Right atrium auricular region (tissue), 2 donors: ENCODE results near the gene NEAT1. TPM values are rescaled to one million over a fixed set of nuclear protein-coding genes. Genes with fewer than 3 reads are reported as not detected.
A peak's percentile ranks its signal among the peaks of the same experiment; 100 is the strongest.

Experiments
- DNase-seq: peaks from one replicate; pipeline ENCODE4 v3.0.0-alpha.2; 2019; ENCODE audit warnings: low spot score
- H3K27ac ChIP-seq, 2 donors: fragments of 200-600 bp; sonication (generic); 1 replicate in 1 of 2; 2 replicates in 1 of 2; pipeline ENCODE4 v1.5.1; 2016 to 2019
- H3K27me3 ChIP-seq, 2 donors: fragments of 200-600 bp; sonication (generic); one replicate each; pipeline versions ENCODE4 v1.5.1 to v1.6.0; 2017 to 2019
- H3K36me3 ChIP-seq: fragments of 200-600 bp; sonication (generic); one replicate; pipeline ENCODE4 v1.5.1; 2016
- H3K4me1 ChIP-seq, 2 donors: fragments of 200-600 bp; sonication (generic); one replicate each; pipeline versions ENCODE4 v1.5.1 to v1.6.0; 2017 to 2019
- H3K4me3 ChIP-seq, 2 donors: fragments of 200-600 bp; sonication (generic); 1 replicate in 1 of 2; 2 replicates in 1 of 2; pipeline ENCODE4 v1.5.1; 2017 to 2019; ENCODE audit warnings: mild to moderate bottlenecking in 1 of 2, moderate library complexity in 1 of 2
- H3K9me3 ChIP-seq, 2 donors: fragments of 200-600 bp; sonication (generic); one replicate each; pipeline ENCODE4 v1.5.1; 2019
- total RNA-seq, 2 donors: library from RNA; depleted of rRNA; stranded (reverse); fragments of >200 nt; gene quantifications; one replicate each; pipeline ENCODE4 v1.1.0, GENCODE V29; 2016
- TF ChIP-seq, protein P1 (sequence below), 2 donors: fragments of 200-600 bp; sonication (generic); IDR thresholded peaks; one replicate each; pipeline ENCODE4 v1.5.1; 2019; ENCODE audit warnings: antibody characterized with exemption in 2 of 2

Gene NEAT1
- total RNA-seq, 2 donors from 2014 or later: 43.7 to 52.5 TPM

DNA sequence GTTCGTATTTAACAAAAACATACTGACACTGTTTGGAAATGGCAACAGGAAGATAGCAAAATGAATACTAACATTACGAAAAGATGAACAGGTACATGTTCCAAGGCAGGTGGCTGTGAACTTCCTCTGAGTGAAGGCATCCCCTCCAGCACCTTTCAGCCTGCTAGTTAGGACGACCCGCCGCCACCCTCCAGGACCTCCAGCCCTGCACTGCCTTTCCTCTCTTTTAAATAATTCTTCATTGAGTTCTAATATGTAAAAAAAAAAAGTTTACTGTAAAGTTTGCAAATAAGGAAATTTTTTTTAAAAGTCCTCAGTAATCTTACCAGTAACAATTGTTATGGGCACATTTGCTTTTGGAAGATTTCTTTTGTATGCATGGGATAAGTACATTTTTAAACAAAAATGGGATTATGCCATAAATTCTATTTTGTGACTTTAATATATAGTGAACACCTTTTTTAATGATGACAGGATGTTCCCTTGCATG, 6.0 kb downstream of the NEAT1 start:
- Histone ChIP-seq H3K4me1 (peaks cover 0 to 66% of the 10 kb centered on the region in 2 donors), H3K4me3 (peak overlapping the region; percentile 79 to 95), H3K9me3 (no peaks in the 10 kb centered on the region), H3K36me3 (peaks cover 78% of the 10 kb centered on the region), H3K27ac (peak overlapping the region; percentile 99), H3K27me3 (no peaks in the 10 kb centered on the region)
- TF ChIP-seq, protein P1, sequence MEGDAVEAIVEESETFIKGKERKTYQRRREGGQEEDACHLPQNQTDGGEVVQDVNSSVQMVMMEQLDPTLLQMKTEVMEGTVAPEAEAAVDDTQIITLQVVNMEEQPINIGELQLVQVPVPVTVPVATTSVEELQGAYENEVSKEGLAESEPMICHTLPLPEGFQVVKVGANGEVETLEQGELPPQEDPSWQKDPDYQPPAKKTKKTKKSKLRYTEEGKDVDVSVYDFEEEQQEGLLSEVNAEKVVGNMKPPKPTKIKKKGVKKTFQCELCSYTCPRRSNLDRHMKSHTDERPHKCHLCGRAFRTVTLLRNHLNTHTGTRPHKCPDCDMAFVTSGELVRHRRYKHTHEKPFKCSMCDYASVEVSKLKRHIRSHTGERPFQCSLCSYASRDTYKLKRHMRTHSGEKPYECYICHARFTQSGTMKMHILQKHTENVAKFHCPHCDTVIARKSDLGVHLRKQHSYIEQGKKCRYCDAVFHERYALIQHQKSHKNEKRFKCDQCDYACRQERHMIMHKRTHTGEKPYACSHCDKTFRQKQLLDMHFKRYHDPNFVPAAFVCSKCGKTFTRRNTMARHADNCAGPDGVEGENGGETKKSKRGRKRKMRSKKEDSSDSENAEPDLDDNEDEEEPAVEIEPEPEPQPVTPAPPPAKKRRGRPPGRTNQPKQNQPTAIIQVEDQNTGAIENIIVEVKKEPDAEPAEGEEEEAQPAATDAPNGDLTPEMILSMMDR (IDR thresholded peaks at IDR 0.05): no peak
- DNase-seq: peak; percentile 58

DNA sequence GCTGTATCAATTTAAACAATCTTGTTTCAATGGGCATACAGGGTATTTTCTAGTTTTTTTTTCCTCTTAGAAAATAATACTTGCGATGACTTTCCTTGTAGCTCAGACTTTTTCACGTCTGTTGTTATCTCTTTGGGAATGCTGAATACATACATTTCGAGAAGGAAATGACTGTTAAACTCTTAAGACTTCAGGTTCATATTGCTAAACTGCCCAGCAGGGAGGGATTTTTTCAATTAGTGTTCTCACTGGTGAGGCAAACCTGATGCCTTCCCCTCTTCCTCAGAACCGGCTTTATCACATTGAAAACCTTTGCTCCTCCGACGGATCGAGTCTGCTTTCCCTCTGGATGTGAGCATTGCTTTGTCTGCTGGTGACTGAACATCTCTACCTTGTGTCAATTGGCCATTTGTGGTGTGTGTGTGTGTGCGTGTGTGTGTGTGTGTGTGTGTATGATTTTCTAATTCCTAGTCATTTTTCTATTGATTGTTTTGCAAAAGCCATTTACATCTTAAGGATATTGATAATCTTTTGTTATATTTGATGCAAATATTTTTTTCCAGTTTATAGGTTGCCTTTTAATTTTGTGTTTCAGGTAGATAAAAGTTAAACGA, 6.6 kb downstream of the NEAT1 start:
- Histone ChIP-seq H3K9me3 (no peaks in the 10 kb centered on the region), H3K36me3 (peaks cover 78% of the 10 kb centered on the region), H3K27ac (peak overlapping the region; percentile 99), H3K4me3 (peak overlapping the region; percentile 79 to 95), H3K4me1 (peaks cover 0 to 71% of the 10 kb centered on the region in 2 donors), H3K27me3 (no peaks in the 10 kb centered on the region)
- TF ChIP-seq, protein P1 (IDR thresholded peaks at IDR 0.05): no peak
- DNase-seq: peak; percentile 61

DNA sequence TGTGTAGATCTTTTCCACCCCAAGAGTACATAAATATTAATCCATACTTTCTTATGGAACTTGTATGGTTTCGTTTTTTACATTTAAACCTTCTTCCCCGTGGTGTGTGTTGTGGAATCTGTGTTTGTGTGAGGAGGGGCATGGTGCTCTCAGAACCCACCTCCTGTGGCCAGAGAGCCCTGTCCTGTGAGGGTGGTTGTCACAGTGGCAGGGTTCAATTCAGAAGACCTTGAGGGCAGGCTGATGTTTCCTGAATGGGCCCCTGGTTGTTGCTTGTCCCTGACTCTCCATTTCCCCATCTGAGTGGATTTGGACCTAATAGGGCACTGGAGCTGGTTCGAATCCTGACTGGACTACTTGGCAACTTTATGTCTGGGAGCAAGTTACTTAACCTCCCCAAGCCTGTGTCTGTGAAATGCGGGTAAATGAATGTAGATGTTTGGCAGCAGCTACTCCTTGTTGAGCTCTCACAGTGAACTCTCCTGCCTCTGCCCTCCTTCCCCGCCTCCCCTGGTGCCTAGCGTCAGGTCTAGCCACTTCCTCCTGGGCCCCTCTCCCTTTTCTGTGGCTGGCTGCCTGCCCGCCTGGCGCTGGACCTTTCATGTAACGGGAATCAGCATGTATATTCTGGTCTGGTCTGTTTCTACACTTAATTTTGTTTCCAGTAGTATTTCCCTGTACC, 7.3 kb downstream of the NEAT1 start:
- no peaks in the 10 kb centered on the region for H3K27me3 ChIP-seq
- H3K27ac ChIP-seq: peak overlapping the region; percentile 99
- H3K36me3 ChIP-seq: peaks cover 78% of the 10 kb centered on the region
- TF ChIP-seq, protein P1 (IDR thresholded peaks at IDR 0.05): no peak
- no peaks in the 10 kb centered on the region for H3K9me3 ChIP-seq
- peak overlapping the region; percentile 79 to 95 for H3K4me3 ChIP-seq
- peak; percentile 73 for DNase-seq
- H3K4me1 ChIP-seq: peaks cover 0 to 78% of the 10 kb centered on the region in 2 donors

DNA sequence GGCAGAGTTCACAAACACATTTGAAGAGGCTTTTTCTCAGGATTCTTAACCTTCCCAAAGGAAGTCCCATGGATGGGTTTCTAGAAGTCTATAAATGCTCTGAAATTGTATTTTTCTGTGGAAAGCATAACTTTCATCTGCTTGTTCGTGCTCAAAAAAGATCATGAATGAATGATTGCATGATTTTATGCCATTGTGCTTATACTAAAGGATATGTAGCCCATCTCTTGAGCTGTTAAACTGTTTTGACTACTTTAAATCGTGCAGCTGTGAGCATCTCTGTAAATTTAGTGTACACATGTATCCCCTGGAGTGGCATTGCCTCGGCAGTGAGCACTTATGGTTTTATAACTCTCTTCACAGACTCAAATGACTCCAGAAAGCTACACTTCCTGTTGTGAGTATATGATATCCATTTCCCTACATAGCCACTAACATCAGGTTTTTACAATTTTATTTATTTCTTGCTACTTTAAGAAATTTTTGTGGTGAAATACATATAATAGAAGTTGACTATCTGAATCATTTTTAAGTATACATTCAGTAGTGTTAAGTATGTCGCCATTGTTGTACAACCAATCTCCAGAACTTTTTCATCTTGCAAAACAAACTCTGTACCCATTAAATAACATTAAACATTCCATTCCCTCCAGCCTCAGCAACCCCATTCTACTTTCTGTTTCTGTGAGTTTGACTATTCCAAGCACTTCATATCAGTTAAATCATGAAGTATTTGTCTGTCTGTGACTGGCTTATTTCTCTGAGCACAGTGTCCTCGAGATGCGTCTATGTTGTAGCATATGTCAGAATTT, 8.0 kb downstream of the NEAT1 start:
- peaks cover 78% of the 10 kb centered on the region for H3K36me3 ChIP-seq
- DNase-seq: peak; percentile 50
- peaks cover 0 to 85% of the 10 kb centered on the region in 2 donors for H3K4me1 ChIP-seq
- no peaks in the 10 kb centered on the region for H3K9me3 ChIP-seq
- TF ChIP-seq, protein P1 (IDR thresholded peaks at IDR 0.05): no peak
- peak overlapping the region; percentile 99 for H3K27ac ChIP-seq
- H3K4me3 ChIP-seq: peak overlapping the region; percentile 79 to 95
- H3K27me3 ChIP-seq: no peaks in the 10 kb centered on the region

DNA sequence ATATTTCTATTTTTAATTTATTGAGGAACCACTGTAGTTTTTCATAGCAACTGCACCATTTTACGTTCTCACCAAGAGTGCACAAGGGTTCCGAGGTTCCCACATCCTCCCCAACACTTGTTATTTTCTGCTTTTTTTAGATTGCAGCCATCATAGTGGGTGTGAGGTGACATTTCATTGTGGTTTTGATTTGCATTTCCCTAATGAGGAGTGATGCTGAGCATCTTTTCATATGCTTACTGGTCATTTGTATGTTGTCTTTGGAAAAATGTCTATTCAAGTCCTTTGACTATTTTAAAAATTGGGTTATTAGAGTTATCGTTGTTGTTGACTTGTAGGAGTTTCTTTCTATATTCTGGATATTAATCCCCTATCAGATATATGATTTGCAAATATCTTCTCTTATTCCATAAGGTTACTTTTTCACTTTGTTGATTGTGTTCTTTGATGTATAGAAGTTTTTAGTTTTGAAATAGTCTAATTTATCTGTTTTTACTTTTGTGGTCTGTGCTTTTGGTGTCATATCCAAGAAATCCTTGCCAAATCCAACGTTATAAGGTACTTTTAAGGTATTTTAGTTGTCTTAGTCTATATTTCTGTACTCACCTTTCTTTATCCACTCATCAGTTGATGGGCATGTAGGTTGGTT, 9.0 kb downstream of the NEAT1 start:
- no peaks in the 10 kb centered on the region for H3K9me3 ChIP-seq
- peaks cover 0 to 93% of the 10 kb centered on the region in 2 donors for H3K4me1 ChIP-seq
- TF ChIP-seq, protein P1 (IDR thresholded peaks at IDR 0.05): no peak
- H3K27me3 ChIP-seq: no peaks in the 10 kb centered on the region
- peak overlapping the region; percentile 99 for H3K27ac ChIP-seq
- H3K36me3 ChIP-seq: peaks cover 78% of the 10 kb centered on the region
- peak overlapping the region in 1 of 2 donors; percentile 95 for H3K4me3 ChIP-seq
- peak; percentile 44 for DNase-seq
